DMS153 (cell line): Measurements from ENCODE around the gene BMP2K.
A peak's percentile ranks its signal among the peaks of the same experiment; 100 is the strongest.

Experiments used
- DNase-seq: peaks from one replicate; lab custom pipeline; 2025; lab: John Stamatoyannopoulos, UW

BMP2K gene

GRCh38 chr4:78764498-78764961, 11.6 kb upstream of the BMP2K start:
- no peak for DNase-seq

- DNase-seq: no peak
These were observed 10.6 kb upstream of the BMP2K start for GRCh38 chr4:78765432-78766006.

GRCh38 chr4:78766026-78766425, 10.1 kb upstream of the BMP2K start:
- DNase-seq: no peak

- no peak for DNase-seq
These were observed 9.5 kb upstream of the BMP2K start for GRCh38 chr4:78766650-78767049.

GRCh38 chr4:78767350-78767749, 8.8 kb upstream of the BMP2K start:
- no peak for DNase-seq

- DNase-seq: no peak
These were observed 7.5 kb upstream of the BMP2K start for GRCh38 chr4:78768452-78769180.

GRCh38 chr4:78770091-78770642, 6.0 kb upstream of the BMP2K start:
- DNase-seq: no peak

GRCh38 chr4:78772526-78773091, 3.5 kb upstream of the BMP2K start:
- DNase-seq: no peak

- DNase-seq: no peak
These were observed 1.7 kb upstream of the BMP2K start for GRCh38 chr4:78774417-78774816.

- DNase-seq: peak; percentile 58
These were observed 659 bp upstream of the BMP2K start for GRCh38 chr4:78775303-78776078.

- peak; percentile 19 for DNase-seq
These were observed 802 bp downstream of the BMP2K start for GRCh38 chr4:78776729-78777575.

- no peak for DNase-seq
These were observed 1.4 kb downstream of the BMP2K start for GRCh38 chr4:78777576-78777940.

- no peak for DNase-seq
These were observed 2.4 kb downstream of the BMP2K start for GRCh38 chr4:78778530-78778929.

GRCh38 chr4:78779280-78779679, 3.1 kb downstream of the BMP2K start:
- DNase-seq: no peak

- no peak for DNase-seq
These were observed 3.9 kb downstream of the BMP2K start for GRCh38 chr4:78780093-78780492.

- DNase-seq: no peak
These were observed 5.0 kb downstream of the BMP2K start for GRCh38 chr4:78781139-78781538.

GRCh38 chr4:78781924-78782323, 5.8 kb downstream of the BMP2K start:
- DNase-seq: peak; percentile 6

- no peak for DNase-seq
These were observed 8.2 kb downstream of the BMP2K start for GRCh38 chr4:78784236-78784865.

GRCh38 chr4:78787392-78788006, 11.3 kb downstream of the BMP2K start:
- no peak for DNase-seq
